Stimulated activated CD4-positive, alpha-beta T cell treated with anti-CD3 and anti-CD28 coated beads, Interleukin-1b, Interleukin-23, amount 100 ng/mL, for 48 hours (primary cell): ENCODE measurements around the gene ECI2.

Experiments
- DNase-seq: peaks from one replicate; pipeline ENCODE4 v3.0.0-alpha.2; 2020

ECI2 gene

GRCh38 chr6:4134841-4135664 is at the start of gene ECI2:
TSS of gene ECI2 (minus strand) at chr6:4135575. CDS start at chr6:4135560, 15 bp downstream.
- DNase-seq: peak; percentile 53

DNA sequence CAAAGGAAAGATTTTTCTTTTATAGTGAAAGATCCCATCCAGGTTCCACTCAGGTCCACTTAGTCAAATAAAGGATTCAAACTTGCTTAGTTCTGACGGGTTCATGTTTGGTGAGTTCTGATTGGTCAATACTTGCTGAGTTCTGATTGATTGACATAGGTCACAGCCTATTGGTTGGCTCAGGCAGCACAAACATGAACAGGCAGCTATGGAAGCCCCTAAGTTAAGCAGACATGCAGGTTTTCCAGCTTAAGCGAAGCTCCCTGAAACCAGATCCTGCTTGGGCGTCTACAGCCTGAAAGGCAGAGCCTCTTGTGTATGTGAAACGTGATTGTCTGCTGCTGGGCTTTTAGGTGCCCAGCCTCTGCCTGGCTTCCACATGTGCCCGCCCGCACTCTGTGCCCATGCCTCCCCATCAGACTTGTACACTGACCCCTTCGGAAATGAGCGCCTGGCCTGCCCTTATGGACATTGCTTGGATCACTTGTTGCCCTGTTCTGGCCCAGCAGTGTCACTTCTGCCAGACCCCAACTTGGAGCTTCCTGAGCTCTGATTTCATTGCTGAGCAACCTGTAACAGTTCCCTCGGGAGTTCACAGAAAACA is 45.4 kb upstream of the ECI2 start:
- DNase-seq: no peak

- DNase-seq: no peak
Observed at GRCh38 chr6:4179960-4180651, 44.7 kb upstream of the ECI2 start.

- DNase-seq: no peak
Observed at GRCh38 chr6:4178737-4179333, 43.5 kb upstream of the ECI2 start.

- no peak for DNase-seq
Observed at GRCh38 chr6:4176907-4177306, 41.5 kb upstream of the ECI2 start.

DNA sequence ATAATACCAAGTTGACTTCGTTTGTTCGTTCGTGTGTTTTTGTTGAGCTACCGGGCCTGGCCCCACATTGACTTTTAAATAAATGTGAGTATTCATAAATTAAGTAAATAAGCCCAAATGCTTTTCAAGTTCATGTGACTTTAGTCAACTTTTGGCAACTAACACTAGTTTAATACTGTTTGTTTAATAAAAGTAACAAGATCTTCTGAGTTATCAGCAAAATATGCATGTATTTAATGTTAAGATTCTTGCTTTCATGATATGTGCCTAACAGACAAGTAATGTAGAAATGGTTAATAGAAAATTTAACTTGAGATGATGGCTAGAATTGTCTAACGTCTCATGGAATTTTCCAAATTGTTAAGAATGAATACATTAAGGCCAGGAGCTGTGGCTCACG is 38.7 kb upstream of the ECI2 start:
- no peak for DNase-seq

GRCh38 chr6:4172368-4172767 is 37.0 kb upstream of the ECI2 start:
- no peak for DNase-seq

- DNase-seq: no peak
Observed at GRCh38 chr6:4170297-4170696, 34.9 kb upstream of the ECI2 start.

DNA sequence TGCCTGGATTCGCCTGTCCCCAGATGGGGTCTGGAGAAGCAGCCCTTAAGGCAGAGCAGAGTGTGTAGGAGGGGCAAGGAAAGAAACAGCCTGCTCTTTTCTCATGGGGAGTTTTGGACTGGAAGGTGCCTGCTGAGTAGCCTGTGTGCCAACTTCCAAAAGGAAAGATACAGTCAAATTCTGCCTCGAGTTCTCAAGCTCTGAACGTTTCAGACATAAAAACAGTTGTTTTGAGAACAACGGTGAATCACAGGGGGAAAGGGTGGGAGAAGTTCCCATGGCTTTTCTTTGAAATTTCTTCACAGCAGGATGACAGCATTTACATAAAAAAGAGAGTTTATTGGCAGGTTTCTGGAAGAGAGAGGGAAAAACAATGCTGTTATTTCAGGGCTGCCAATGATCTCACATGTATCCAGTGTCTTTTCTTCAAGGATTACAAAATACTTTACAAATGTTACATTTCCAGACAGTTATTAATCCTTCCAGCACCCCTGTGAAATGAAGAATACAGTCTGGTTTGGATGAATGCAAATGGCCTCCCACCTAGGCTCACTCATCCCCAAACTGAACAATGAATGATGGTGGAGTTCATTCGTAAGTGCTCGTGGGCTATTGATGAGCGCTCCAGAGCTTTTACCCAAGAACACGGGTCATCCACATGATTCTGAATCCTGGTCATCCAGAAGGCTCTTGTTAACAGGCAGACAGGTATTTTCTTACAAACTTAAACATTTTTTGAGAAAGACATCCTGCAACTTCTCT is 33.8 kb upstream of the ECI2 start:
- DNase-seq: no peak

GRCh38 chr6:4167833-4168232 is 32.5 kb upstream of the ECI2 start:
- DNase-seq: no peak

DNA sequence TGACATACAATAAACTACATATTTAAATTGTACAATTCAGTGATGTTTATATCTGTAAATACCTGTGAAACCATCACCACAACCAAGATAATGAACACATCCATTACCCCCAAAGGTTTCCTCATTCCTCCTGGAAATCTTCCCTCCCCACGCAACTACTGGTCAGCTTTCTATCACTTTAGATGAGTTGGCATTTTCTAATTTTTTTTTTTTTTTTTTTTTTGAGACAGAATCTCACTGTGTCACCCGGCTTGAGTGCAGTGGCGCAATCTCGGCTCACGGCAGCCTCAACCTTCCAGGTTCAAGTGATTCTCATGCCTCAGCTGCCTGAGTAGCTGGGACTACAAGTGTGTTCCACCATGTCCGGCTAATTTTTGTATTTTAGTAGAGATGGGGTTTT is 31.7 kb upstream of the ECI2 start:
- DNase-seq: no peak

DNA sequence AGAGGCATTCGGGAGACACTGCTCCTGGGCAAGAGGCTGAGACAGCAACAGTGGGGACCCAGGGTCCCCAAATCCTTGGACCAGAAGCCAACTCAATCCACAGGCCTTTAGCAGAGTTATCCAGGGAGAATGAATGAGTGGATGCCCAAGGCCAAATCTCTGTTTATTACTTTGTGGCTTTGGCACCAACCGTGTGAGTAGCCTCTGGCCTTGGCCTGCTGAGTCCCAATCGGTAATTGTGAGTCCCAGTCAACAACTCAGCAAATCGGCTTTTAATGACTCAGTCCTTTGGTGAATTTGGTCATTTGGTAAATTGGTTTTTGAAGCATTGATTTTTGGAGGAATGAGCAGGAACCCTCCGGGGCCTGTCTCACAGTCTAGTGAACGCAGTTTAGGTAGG is 29.1 kb upstream of the ECI2 start:
- DNase-seq: no peak

- no peak for DNase-seq
Observed at GRCh38 chr6:4164117-4164442, 28.7 kb upstream of the ECI2 start.

DNA sequence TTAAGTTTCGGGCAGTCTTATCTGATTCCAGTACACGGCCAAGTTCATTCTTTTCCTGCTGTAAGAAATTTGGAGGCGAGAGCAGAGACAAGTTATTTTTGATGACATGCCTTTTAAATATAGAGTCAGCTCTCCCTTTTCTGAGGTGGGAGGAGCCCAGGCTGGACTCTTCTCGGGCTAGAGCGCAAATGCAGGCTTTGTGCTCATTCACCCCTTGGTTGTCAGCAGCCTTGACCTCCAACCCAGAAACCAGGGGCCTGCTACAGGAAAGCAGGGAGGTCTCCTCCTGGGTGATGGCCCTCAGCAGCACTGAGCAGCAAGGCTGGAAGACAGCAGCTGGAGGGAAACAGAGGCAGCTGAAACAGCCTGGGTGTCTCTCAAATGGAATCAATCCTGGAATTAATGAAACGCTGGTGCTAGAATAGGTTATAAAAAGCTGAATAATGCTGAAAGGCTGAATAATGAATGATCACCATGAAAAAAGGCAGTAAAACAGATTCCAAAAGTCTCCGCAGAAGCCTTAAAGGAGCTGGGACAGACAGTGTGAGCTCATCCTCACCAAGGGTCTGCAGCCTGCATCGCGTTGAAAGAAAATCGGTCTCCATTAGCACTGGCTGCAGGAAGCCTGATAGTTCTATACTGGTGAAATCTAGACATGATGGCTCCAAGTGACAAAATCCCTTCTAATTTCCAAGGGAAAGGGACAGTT is 28.2 kb upstream of the ECI2 start:
- no peak for DNase-seq

DNA sequence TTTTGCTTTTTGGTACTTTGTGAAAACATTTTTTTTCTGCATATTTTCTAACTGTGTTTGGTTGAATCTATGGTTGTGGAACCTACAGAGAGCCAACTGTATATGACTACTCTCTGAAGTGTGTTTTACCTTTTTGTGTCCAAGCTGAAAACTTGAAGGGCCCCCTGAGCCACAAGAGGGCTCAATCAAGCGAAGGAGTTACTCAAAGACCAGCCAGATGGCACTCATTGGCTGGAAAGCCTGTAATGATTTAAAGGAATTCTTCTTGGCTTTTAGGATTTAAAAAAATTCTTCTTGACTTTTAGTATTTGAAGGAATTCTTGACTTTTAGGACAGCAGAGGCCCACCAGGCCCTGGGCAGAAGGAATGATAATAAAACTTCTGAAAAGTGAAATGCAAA is 27.0 kb upstream of the ECI2 start:
- no peak for DNase-seq

DNA sequence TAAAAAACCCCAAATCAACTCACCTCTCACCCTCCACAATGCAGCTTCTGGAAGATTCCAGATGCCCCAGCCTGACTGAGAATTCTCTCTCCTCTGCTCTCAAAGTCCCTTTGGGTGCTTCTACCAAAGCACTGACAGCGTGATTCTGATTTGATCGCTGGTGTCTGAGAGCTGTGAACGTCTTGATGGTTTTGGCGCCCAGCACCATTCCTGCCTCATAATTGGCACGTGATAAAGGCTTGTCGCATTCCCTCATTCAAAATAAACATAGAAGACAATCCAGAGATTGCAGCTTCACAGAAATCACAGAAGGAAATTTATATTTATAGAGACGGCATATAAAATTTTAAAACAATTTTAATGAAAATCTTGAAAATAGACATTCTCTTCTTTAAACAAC is 24.1 kb upstream of the ECI2 start:
- DNase-seq: no peak

GRCh38 chr6:4157506-4157905 is 22.1 kb upstream of the ECI2 start:
- no peak for DNase-seq

- peak; percentile 80 for DNase-seq
Observed at GRCh38 chr6:4155848-4156466, 20.6 kb upstream of the ECI2 start.

- no peak for DNase-seq
Observed at GRCh38 chr6:4153514-4153985, 18.2 kb upstream of the ECI2 start.

GRCh38 chr6:4145083-4145482 is 9.7 kb upstream of the ECI2 start:
- no peak for DNase-seq

GRCh38 chr6:4139272-4139671 is 3.9 kb upstream of the ECI2 start:
- no peak for DNase-seq

GRCh38 chr6:4138186-4138585 is 2.8 kb upstream of the ECI2 start:
- no peak for DNase-seq
